Activated T-cell treated with anti-CD3 and anti-CD28 coated beads, Interleukin-2, amount 50 U/mL, for 72 hours (primary cell): ENCODE results near the gene PRAMEF5. TPM values are rescaled to one million over a fixed set of nuclear protein-coding genes. Genes with fewer than 3 reads are reported as not detected.
"Not testable (repeated sequence)": the region's sequence is repeated elsewhere in the genome, so short reads cannot be mapped to it uniquely, and the experiment has no call there.

ENCODE experiments used
- ATAC-seq, 2 donors: fragments of 150-1000 bp; cut with Tn5 transposase; replicated peaks in 1 of 2; 2 replicates each; pipeline ENCODE4 v1.10.0; 2021; ENCODE audit warnings: moderate library complexity in 2 of 2, mild to moderate bottlenecking in 1 of 2
- DNase-seq, 2 donors: peaks; one replicate each; pipeline ENCODE4 v3.0.0; 2021 to 2022; ENCODE audit warnings: mixed read lengths in 1 of 2
- H3K27ac Mint-ChIP-seq: one replicate; pipeline ENCODE4 v1.8.0; 2022; ENCODE audit warnings: mild to moderate bottlenecking, moderate library complexity, mixed read lengths
- H3K27me3 Mint-ChIP-seq: one replicate; pipeline ENCODE4 v1.8.0; 2022; ENCODE audit warnings: low read depth, mixed read lengths
- H3K36me3 Mint-ChIP-seq, 2 donors: one replicate each; pipeline ENCODE4 v1.8.0; 2022; ENCODE audit warnings: mixed read lengths in 2 of 2, mild to moderate bottlenecking in 1 of 2; ENCODE audit not compliant: insufficient read depth in 2 of 2
- H3K4me1 Mint-ChIP-seq: one replicate; pipeline ENCODE4 v1.8.0; 2022; ENCODE audit warnings: low read depth, mixed read lengths
- H3K4me3 Mint-ChIP-seq, 2 donors: one replicate each; pipeline ENCODE4 v1.8.0; 2022; ENCODE audit warnings: mild to moderate bottlenecking in 2 of 2, mixed read lengths in 2 of 2, moderate library complexity in 2 of 2
- H3K9me3 Mint-ChIP-seq, 2 donors: one replicate each; pipeline ENCODE4 v1.8.0; 2022; ENCODE audit warnings: mixed read lengths in 2 of 2
- total RNA-seq, 2 donors: library from RNA; stranded (reverse); gene quantifications; one replicate each; pipeline ENCODE4 v1.2.3, GENCODE V29; 2022

The PRAMEF5 gene
- total RNA-seq, 2 donors from 2014 or later: not detected

- not testable (repeated sequence) for H3K27me3 Mint-ChIP-seq, H3K9me3 Mint-ChIP-seq, H3K27ac Mint-ChIP-seq, H3K4me3 Mint-ChIP-seq, ATAC-seq, H3K36me3 Mint-ChIP-seq, DNase-seq, H3K4me1 Mint-ChIP-seq
These were observed 19.9 kb upstream of the PRAMEF5 start for GRCh38 chr1:13234057-13234456.

- not testable (repeated sequence) for H3K4me3 Mint-ChIP-seq, H3K4me1 Mint-ChIP-seq, H3K36me3 Mint-ChIP-seq, H3K27me3 Mint-ChIP-seq, H3K9me3 Mint-ChIP-seq, H3K27ac Mint-ChIP-seq, ATAC-seq, DNase-seq
These were observed 16.4 kb upstream of the PRAMEF5 start for GRCh38 chr1:13237572-13237971.

- H3K27me3 Mint-ChIP-seq, H3K4me1 Mint-ChIP-seq, H3K4me3 Mint-ChIP-seq, DNase-seq, H3K36me3 Mint-ChIP-seq, H3K27ac Mint-ChIP-seq, H3K9me3 Mint-ChIP-seq, ATAC-seq: not testable (repeated sequence)
These were observed 14.4 kb upstream of the PRAMEF5 start for GRCh38 chr1:13239633-13240032.

DNA sequence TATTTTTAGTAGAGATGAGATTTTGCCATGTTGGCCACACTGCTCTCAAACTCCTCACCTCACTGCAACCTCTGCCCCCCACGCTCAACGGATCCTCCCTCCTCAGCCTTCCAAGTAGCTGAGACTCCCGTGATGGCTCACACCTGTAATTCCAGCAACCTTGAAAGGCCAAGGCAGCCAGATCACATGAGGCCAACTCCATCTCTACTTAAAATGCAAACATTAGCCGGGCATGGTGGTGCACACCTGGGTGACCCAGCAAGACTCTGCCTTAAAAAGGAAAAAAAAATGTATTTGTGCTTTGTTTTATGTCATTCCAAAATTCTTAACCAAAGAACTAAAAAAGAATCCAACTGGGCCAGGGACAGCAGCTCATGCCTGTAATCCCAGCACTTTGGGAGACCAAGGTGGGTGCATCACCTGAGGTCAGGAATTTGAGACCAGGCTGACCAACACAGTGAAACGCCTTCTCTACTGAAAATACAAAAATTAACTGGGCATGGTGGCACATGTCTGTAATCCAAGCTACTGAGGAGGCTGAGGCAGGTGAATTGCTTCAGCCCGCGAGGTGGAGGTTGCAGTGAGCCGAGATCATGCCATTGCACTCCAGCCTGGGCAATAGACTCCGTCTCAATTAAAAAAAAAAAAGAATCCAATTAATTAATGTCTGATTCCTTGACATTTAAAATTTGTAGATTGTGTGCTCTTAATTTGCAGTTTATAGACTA, 10.3 kb upstream of the PRAMEF5 start:
- not testable (repeated sequence) for H3K36me3 Mint-ChIP-seq, DNase-seq, ATAC-seq, H3K27me3 Mint-ChIP-seq, H3K4me1 Mint-ChIP-seq, H3K4me3 Mint-ChIP-seq, H3K9me3 Mint-ChIP-seq, H3K27ac Mint-ChIP-seq

- not testable (repeated sequence) for DNase-seq, H3K4me1 Mint-ChIP-seq, H3K27me3 Mint-ChIP-seq, ATAC-seq, H3K9me3 Mint-ChIP-seq, H3K27ac Mint-ChIP-seq, H3K36me3 Mint-ChIP-seq, H3K4me3 Mint-ChIP-seq
These were observed 8.0 kb upstream of the PRAMEF5 start for GRCh38 chr1:13245841-13246553.

DNA sequence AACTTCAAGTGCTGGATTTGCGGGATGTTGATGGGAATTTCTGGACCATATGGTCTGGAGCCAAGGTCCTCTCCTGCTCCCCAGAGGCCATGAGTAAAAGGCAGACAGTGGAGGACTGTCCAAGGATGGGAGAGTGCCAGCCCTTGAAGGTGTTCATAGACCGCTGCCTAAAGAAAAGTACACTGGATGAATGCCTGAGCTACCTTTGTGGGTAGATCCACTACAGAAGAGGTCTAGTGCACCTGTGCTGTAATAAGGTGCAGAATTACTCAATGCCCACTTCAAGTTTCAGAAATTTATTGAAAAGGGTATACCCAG, 7.5 kb upstream of the PRAMEF5 start:
- H3K27me3 Mint-ChIP-seq, ATAC-seq: not testable (repeated sequence)

GRCh38 chr1:13247122-13247521, 6.9 kb upstream of the PRAMEF5 start:
- H3K4me3 Mint-ChIP-seq, H3K27ac Mint-ChIP-seq, ATAC-seq, H3K27me3 Mint-ChIP-seq, H3K9me3 Mint-ChIP-seq, H3K4me1 Mint-ChIP-seq, H3K36me3 Mint-ChIP-seq, DNase-seq: not testable (repeated sequence)

More for the DNA sequence above, 7.5 kb upstream of the PRAMEF5 start:
- not testable (repeated sequence) for H3K27ac Mint-ChIP-seq, H3K4me1 Mint-ChIP-seq, H3K36me3 Mint-ChIP-seq, DNase-seq, H3K9me3 Mint-ChIP-seq, H3K4me3 Mint-ChIP-seq

DNA sequence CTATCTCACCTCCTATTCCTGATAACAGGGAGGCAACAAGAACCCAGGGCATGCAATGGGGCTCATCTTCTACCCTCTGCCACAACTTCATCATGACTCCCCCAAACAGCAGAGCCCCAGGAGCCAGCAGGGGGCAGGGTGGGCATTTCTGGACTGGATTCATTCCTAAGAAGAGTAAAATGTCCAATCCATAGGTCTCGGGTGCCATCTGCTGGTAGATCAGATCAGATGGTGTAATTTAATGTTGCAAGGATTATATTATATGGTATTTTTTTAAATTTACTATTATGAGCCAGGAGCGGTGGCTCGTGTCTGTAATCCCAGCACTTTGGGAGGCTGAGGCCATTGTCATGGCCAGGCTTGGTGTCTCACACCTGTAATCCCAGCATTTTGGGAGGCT, 11.1 kb downstream of the PRAMEF5 start:
- not testable (repeated sequence) for DNase-seq, H3K36me3 Mint-ChIP-seq, H3K4me1 Mint-ChIP-seq, ATAC-seq, H3K4me3 Mint-ChIP-seq, H3K27ac Mint-ChIP-seq, H3K27me3 Mint-ChIP-seq, H3K9me3 Mint-ChIP-seq

DNA sequence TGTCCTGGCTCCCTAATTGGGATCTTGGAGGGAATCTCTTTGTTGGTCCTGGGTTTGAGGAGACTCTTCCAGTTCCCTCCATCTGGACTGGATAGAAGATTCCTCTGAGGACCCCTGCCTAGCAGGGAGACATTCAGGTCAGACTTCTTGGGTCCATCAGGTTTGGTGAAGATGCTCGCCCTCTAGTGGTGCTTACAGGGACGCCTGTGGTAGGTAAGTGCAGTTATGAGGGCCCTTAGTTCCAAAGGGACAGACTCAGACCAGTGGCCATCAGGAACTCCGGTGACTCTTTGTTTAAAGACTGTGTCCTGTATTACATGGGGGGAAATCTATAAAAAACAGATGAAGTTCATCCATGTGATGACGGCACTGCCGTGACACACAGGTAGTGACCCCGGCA, 23.0 kb downstream of the PRAMEF5 start:
- not testable (repeated sequence) for H3K27me3 Mint-ChIP-seq, H3K27ac Mint-ChIP-seq, H3K4me3 Mint-ChIP-seq, DNase-seq, H3K4me1 Mint-ChIP-seq, H3K9me3 Mint-ChIP-seq, H3K36me3 Mint-ChIP-seq, ATAC-seq

- not testable (repeated sequence) for H3K27me3 Mint-ChIP-seq, ATAC-seq, DNase-seq, H3K4me3 Mint-ChIP-seq, H3K36me3 Mint-ChIP-seq, H3K9me3 Mint-ChIP-seq, H3K4me1 Mint-ChIP-seq, H3K27ac Mint-ChIP-seq
These were observed 25.6 kb downstream of the PRAMEF5 start for GRCh38 chr1:13279617-13280016.

GRCh38 chr1:13285037-13285436, 31.0 kb downstream of the PRAMEF5 start, which contains the start of gene PRAMEF8:
TSS of gene PRAMEF8 (minus strand) at chr1:13285137. CDS start at chr1:13284091, 1,046 bp downstream.
- not testable (repeated sequence) for DNase-seq, H3K9me3 Mint-ChIP-seq, H3K27me3 Mint-ChIP-seq, H3K4me1 Mint-ChIP-seq, H3K4me3 Mint-ChIP-seq, H3K36me3 Mint-ChIP-seq, ATAC-seq, H3K27ac Mint-ChIP-seq

DNA sequence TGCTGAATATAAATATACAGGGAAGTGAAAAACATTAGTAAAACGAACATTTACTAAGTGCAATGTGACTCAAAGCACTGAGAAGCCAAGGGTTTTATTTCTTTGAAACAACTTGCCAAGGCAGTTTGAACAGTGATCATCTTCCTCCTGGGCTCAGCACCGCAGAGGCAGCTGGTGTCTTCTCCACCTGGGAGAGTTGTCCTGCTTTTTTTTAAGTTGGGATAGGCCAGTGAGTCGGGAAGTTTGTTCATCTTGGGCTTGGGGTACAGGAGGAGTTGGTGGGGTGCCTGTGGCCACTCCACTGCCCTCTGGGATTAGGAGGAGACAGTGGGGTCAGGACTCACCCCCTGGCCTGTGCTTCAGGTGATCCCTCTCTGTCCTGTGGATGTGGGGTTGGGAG, 35.0 kb downstream of the PRAMEF5 start:
- ATAC-seq, H3K4me1 Mint-ChIP-seq, H3K27ac Mint-ChIP-seq, H3K36me3 Mint-ChIP-seq, H3K9me3 Mint-ChIP-seq, H3K4me3 Mint-ChIP-seq, H3K27me3 Mint-ChIP-seq, DNase-seq: not testable (repeated sequence)

DNA sequence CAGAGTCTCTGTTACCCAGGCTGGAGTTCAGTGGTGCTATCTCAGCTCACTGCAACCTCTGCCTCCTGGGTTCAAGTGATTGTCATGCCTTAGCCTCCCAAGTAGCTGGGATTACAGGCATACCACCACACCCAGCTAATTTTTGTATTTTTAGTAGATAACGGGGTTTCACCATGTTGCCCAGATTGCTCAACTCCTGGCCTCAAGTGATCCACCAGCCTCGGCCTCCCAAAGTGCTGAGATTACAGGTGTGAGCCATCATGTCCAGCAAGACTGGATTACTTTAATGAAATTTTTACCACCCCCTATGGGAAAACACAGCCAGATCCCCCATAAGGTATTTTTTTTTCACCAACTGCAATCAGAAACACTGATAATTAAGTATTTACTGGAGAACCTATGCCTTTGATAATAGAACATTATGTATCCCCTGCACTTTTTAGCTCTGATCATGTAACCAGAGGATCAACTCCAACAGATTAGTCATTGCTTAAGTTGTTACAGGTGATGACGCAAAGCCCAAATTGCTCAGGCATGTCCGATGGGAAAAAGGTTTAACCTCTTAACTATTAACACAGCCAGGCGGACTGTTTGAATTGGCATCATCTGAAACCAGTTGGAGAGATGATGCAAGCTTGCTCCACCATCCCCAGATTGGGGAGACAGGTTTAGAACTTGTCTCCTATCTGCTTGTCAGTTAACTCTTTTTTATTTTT, 43.4 kb downstream of the PRAMEF5 start:
- not testable (repeated sequence) for H3K27ac Mint-ChIP-seq, H3K4me1 Mint-ChIP-seq, ATAC-seq, H3K27me3 Mint-ChIP-seq, H3K4me3 Mint-ChIP-seq, DNase-seq, H3K9me3 Mint-ChIP-seq, H3K36me3 Mint-ChIP-seq
